ENCODE data around the gene LYL1. TPM values are rescaled to one million over a fixed set of nuclear protein-coding genes. Genes with fewer than 3 reads are reported as not detected.
A peak's percentile ranks its signal among the peaks of the same experiment; 100 is the strongest.

The LYL1 gene
- total and polyA plus RNA-seq, 11 donors, result 5.2 to 19.1 (median 8.3) TPM

GRCh38 chr19:13127811-13128575 is 25.3 kb upstream of the LYL1 start:
- no peaks in the 10 kb centered on the region for H3K27me3 ChIP-seq
- H3K36me3 ChIP-seq, result peaks cover 0 to 7% (median 0%) of the 10 kb centered on the region in 9 donors
- TF ChIP-seq CTCF (IDR thresholded peaks at IDR 0.05), result no peak
- no peak for TF ChIP-seq POLR2A (IDR thresholded peaks at IDR 0.05)
- 83 to 93% (median 87%) methylated on average over 6 of the region's 6 CpGs for WGBS, 4 donors
- H3K4me1 ChIP-seq, result peaks cover 0 to 21% (median under 1%) of the 10 kb centered on the region in 12 donors
- intact Hi-C loops (cut with DNase I), result no loop called here
- no peak overlapping the region for H3K4me3 ChIP-seq
- ATAC-seq (no peak), DNase-seq (no peak)
- peak overlapping the region in 1 of 12 donors; percentile 47 for H3K27ac ChIP-seq
- no peaks in the 10 kb centered on the region for H3K9me3 ChIP-seq

GRCh38 chr19:13127051-13127450 is 24.4 kb upstream of the LYL1 start:
- intact Hi-C loops (cut with DNase I), result no loop called here
- ATAC-seq, result no peak
- H3K27ac ChIP-seq, result no peak overlapping the region
- H3K9me3 ChIP-seq, result no peaks in the 10 kb centered on the region
- peaks cover 0 to 9% (median 0%) of the 10 kb centered on the region in 9 donors for H3K36me3 ChIP-seq
- H3K4me3 ChIP-seq, result no peak overlapping the region
- TF ChIP-seq CTCF (IDR thresholded peaks at IDR 0.05) (no peak), POLR2A (IDR thresholded peaks at IDR 0.05) (no peak)
- 92 to 96% (median 95%) methylated on average over 9 of the region's 9 CpGs for WGBS, 4 donors
- peaks cover 0 to 18% (median 0%) of the 10 kb centered on the region in 12 donors for H3K4me1 ChIP-seq
- no peaks in the 10 kb centered on the region for H3K27me3 ChIP-seq
- no peak for DNase-seq

- DNase-seq, result no peak
- intact Hi-C loops (cut with DNase I), result no loop called here
- H3K36me3 ChIP-seq, result peaks cover 0 to 14% (median 0%) of the 10 kb centered on the region in 9 donors
- H3K27ac ChIP-seq, result no peak overlapping the region
- H3K4me1 ChIP-seq, result peaks cover 0 to 29% (median 16%) of the 10 kb centered on the region in 12 donors
- no peak overlapping the region for H3K4me3 ChIP-seq
- no peaks in the 10 kb centered on the region for H3K9me3 ChIP-seq
- TF ChIP-seq POLR2A (IDR thresholded peaks at IDR 0.05) (no peak), CTCF (IDR thresholded peaks at IDR 0.05) (no peak)
- ATAC-seq, result no peak
- 89 to 93% (median 91%) methylated on average over 20 of the region's 20 CpGs for WGBS, 4 donors
- no peaks in the 10 kb centered on the region for H3K27me3 ChIP-seq
Observed at GRCh38 chr19:13122980-13123957, 20.6 kb upstream of the LYL1 start.
